ENCODE data around the gene ATOH7.
"Not testable (repeated sequence)": the region's sequence is repeated elsewhere in the genome, so short reads cannot be mapped to it uniquely, and the experiment has no call there.

ATOH7 gene

GRCh38 chr10:68231817-68232251, at the start of gene ATOH7:
Gene ATOH7, minus strand, starts transcription at chr10:68232113. Its CDS starts 436 bp downstream, at chr10:68231677.
- TF ChIP-seq, protein P1, sequence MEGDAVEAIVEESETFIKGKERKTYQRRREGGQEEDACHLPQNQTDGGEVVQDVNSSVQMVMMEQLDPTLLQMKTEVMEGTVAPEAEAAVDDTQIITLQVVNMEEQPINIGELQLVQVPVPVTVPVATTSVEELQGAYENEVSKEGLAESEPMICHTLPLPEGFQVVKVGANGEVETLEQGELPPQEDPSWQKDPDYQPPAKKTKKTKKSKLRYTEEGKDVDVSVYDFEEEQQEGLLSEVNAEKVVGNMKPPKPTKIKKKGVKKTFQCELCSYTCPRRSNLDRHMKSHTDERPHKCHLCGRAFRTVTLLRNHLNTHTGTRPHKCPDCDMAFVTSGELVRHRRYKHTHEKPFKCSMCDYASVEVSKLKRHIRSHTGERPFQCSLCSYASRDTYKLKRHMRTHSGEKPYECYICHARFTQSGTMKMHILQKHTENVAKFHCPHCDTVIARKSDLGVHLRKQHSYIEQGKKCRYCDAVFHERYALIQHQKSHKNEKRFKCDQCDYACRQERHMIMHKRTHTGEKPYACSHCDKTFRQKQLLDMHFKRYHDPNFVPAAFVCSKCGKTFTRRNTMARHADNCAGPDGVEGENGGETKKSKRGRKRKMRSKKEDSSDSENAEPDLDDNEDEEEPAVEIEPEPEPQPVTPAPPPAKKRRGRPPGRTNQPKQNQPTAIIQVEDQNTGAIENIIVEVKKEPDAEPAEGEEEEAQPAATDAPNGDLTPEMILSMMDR (IDR thresholded peaks at IDR 0.05; ENCODE audit: extremely low read depth, insufficient read depth, missing control alignments): no peak
- no peak for DNase-seq (ENCODE audit: low spot score)

GRCh38 chr10:68280758-68281157, 48.8 kb upstream of the ATOH7 start:
- in situ Hi-C loops (cut with MboI; ENCODE audit: low pct_unique_long_range_greater_than_20kb, low sequenced_read_pairs, unreplicated experiment): no loop called here
- DNase-seq (ENCODE audit: low spot score): no peak
- TF ChIP-seq, protein P1 (IDR thresholded peaks at IDR 0.05; ENCODE audit: extremely low read depth, insufficient read depth, missing control alignments): no peak

More at GRCh38 chr10:68231817-68232251, at the start of gene ATOH7:
- in situ Hi-C loops (cut with MboI; ENCODE audit: low pct_unique_long_range_greater_than_20kb, low sequenced_read_pairs, unreplicated experiment): no loop called here

GRCh38 chr10:68278906-68279753, 47.2 kb upstream of the ATOH7 start:
- in situ Hi-C loops (cut with MboI; ENCODE audit: low pct_unique_long_range_greater_than_20kb, low sequenced_read_pairs, unreplicated experiment); DNase-seq (ENCODE audit: low spot score): not testable (repeated sequence)

GRCh38 chr10:68277814-68278213, 45.9 kb upstream of the ATOH7 start:
- DNase-seq (ENCODE audit: low spot score); in situ Hi-C loops (cut with MboI; ENCODE audit: low pct_unique_long_range_greater_than_20kb, low sequenced_read_pairs, unreplicated experiment): not testable (repeated sequence)

DNA sequence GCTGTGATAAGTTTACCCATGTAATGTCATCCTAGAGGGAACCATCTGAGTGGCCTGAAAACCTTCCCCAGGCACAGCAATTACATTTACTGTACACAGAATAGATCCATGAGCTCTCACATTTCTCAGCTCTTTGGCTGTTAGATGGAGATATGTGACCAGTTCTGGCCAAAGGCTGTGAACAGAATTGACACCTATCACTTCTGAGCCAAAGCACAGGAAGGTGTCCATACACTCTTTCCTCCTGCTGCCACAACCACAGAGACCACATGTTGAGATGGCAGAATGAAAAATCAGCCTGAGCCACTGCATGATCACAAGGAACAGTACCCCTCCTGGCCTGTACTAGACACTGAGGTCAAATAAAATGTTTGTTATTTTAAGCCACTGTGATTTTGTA, 44.3 kb upstream of the ATOH7 start:
- in situ Hi-C loops (cut with MboI; ENCODE audit: low pct_unique_long_range_greater_than_20kb, low sequenced_read_pairs, unreplicated experiment): no loop called here
- no peak for DNase-seq (ENCODE audit: low spot score)
- TF ChIP-seq, protein P1 (IDR thresholded peaks at IDR 0.05; ENCODE audit: extremely low read depth, insufficient read depth, missing control alignments): no peak

DNA sequence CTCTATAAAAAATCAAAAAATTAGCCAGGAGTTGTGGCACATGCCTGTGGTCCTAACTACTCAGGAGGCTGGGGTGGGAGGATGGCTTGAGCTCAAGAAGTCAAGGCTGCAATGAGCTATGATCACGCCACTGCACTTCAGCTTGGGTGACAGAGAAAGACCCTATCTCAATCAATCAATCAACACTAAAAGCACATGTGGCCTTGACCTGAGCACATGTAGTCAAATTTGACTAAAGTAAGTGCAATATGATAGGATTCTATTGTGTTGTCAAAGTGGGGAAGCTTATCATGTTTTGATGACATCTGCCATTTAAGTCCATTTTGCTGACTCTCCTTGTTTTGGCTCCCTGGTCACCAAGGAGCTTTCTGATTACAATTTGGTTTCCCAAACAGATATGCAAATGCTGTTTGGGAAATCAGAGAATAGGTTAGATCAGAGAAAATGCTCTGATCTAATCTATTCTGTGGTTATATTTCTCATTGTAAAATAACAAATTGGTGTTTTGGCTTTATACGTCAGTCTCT, 43.8 kb upstream of the ATOH7 start:
- TF ChIP-seq, protein P1 (IDR thresholded peaks at IDR 0.05; ENCODE audit: extremely low read depth, insufficient read depth, missing control alignments): no peak
- no peak for DNase-seq (ENCODE audit: low spot score)

GRCh38 chr10:68272833-68273232, 40.9 kb upstream of the ATOH7 start:
- in situ Hi-C loops (cut with MboI; ENCODE audit: low pct_unique_long_range_greater_than_20kb, low sequenced_read_pairs, unreplicated experiment): no loop called here
- DNase-seq (ENCODE audit: low spot score): no peak
- TF ChIP-seq, protein P1 (IDR thresholded peaks at IDR 0.05; ENCODE audit: extremely low read depth, insufficient read depth, missing control alignments): no peak

More for the DNA sequence above, 43.8 kb upstream of the ATOH7 start:
- in situ Hi-C loops (cut with MboI; ENCODE audit: low pct_unique_long_range_greater_than_20kb, low sequenced_read_pairs, unreplicated experiment): no loop called here
